GM12878 (cell line): ENCODE measurements around the gene BTBD9. TPM values are rescaled to one million over a fixed set of nuclear protein-coding genes. Genes with fewer than 3 reads are reported as not detected.

Experiments
- ATAC-seq: fragments of 200-7000 bp; cut with Tn5 transposase; 3 replicates; pipeline ENCODE4 v1.9.1; 2020; ENCODE audit warnings: mild to moderate bottlenecking, moderate library complexity
- BruUV-seq: library from RNA; stranded (reverse); fragments of 400-500 nt; replicated peaks from 2 replicates; lab custom pipeline; 2021; lab: Mats Ljungman, UMichigan
- CTCF ChIA-PET: fragments of 300-600 bp; sonication (Branson Sonifier 250); formaldehyde crosslinking; extraction: SDS; loops from one replicate; lab custom pipeline; 2021; ENCODE audit warnings: inconsistent platforms; lab: Yijun Ruan, JAX
- POLR2A ChIA-PET: fragments of 350-600 bp; formaldehyde crosslinking; extraction: SDS; loops from one replicate; lab custom pipeline; 2021; ENCODE audit warnings: inconsistent platforms; lab: Charles Lee
- RAD21 ChIA-PET: fragments of 300-600 bp; sonication (Branson Sonifier 250); formaldehyde crosslinking; loops from one replicate; lab custom pipeline; 2023; ENCODE audit warnings: antibody characterized with exemption; ENCODE audit not compliant: unreplicated experiment; lab: Charles Lee
- SMC1A ChIA-PET: fragments of 300-600 bp; sonication (Branson Sonifier 250); formaldehyde crosslinking; loops from one replicate; lab custom pipeline; 2023; ENCODE audit not compliant: unreplicated experiment, uncharacterized antibody; lab: Charles Lee
- DNase-seq: peaks from one replicate; pipeline ENCODE4 v3.0.0-alpha.2; 2011; ENCODE audit warnings: low read depth, low spot score
- FAIRE-seq: peaks from 3 replicates; lab custom pipeline; 2011; peaks lifted over from hg19 to GRCh38; lab: Jason Lieb, UNC
- H2AFZ ChIP-seq: 2 replicates; pipeline ENCODE4 v1.6.0; 2011; ENCODE audit warnings: low read depth, low read length, control low read depth; ENCODE audit not compliant: control insufficient read depth
- H3K27ac ChIP-seq: 2 replicates; pipeline ENCODE4 v1.5.1; 2011; ENCODE audit warnings: control low read depth; ENCODE audit not compliant: control insufficient read depth, insufficient read depth
- H3K27me3 ChIP-seq, 2 experiments: replicated peaks in 1 of 2; 2 replicates each; pipeline versions ENCODE4 v1.6.0 to v1.6.1; 2011; ENCODE audit warnings: low read length in 1 of 2; ENCODE audit not compliant: control insufficient read depth in 2 of 2, insufficient read depth in 2 of 2
- H3K36me3 ChIP-seq, 2 experiments: 2 replicates each; pipeline ENCODE4 v1.5.1; 2011; ENCODE audit warnings: low read length in 1 of 2; ENCODE audit not compliant: control insufficient read depth in 2 of 2, insufficient read depth in 2 of 2
- H3K4me1 ChIP-seq: 2 replicates; pipeline ENCODE4 v1.6.1; 2011; ENCODE audit warnings: mild to moderate bottlenecking, low read length, moderate library complexity, mixed read lengths; ENCODE audit not compliant: control insufficient read depth, insufficient read depth
- H3K4me2 ChIP-seq: 2 replicates; pipeline ENCODE4 v1.6.0; 2011; ENCODE audit warnings: control low read depth; ENCODE audit not compliant: control insufficient read depth, insufficient read depth
- H3K4me3 ChIP-seq: fragments of 200-600 bp; sonication (generic); 2 replicates; pipeline ENCODE4 v1.5.1; 2016
- H3K79me2 ChIP-seq: 2 replicates; pipeline ENCODE4 v1.6.0; 2011; ENCODE audit warnings: low read length; ENCODE audit not compliant: control insufficient read depth, insufficient read depth
- H3K9ac ChIP-seq: 2 replicates; pipeline ENCODE4 v1.8.0; 2011; ENCODE audit warnings: low read length, control low read depth, mixed read lengths; ENCODE audit not compliant: control insufficient read depth, insufficient read depth
- H3K9me3 ChIP-seq: replicated peaks from 3 replicates; pipeline ENCODE4 v1.5.1; 2011; ENCODE audit warnings: mild to moderate bottlenecking, low read length; ENCODE audit not compliant: control insufficient read depth, insufficient read depth
- H4K20me1 ChIP-seq: 2 replicates; pipeline ENCODE4 v1.6.0; 2011; ENCODE audit not compliant: control insufficient read depth, insufficient read depth
- BCL3 ChIP-seq: IDR thresholded peaks from 2 replicates; pipeline ENCODE4 v1.6.1; 2011; ENCODE audit warnings: borderline replicate concordance, low read depth, mild to moderate bottlenecking, moderate library complexity, low read length; ENCODE audit not compliant: insufficient read depth, poor library complexity, severe bottlenecking
- GABPA ChIP-seq: IDR thresholded peaks from 2 replicates; pipeline ENCODE4 v1.6.1; 2014; ENCODE audit warnings: antibody characterized with exemption, low read depth, mild to moderate bottlenecking, inconsistent platforms
- IRF4 ChIP-seq: IDR thresholded peaks from 2 replicates; pipeline ENCODE4 v1.6.1; 2011; ENCODE audit warnings: low read depth, low read length
- JUND ChIP-seq: IDR thresholded peaks from 2 replicates; pipeline ENCODE4 v1.6.1; 2012; ENCODE audit warnings: low read depth, mild to moderate bottlenecking, low read length, improper control_type of control experiment, moderate library complexity
- KDM1A ChIP-seq: fragments of 200-600 bp; sonication (generic); IDR thresholded peaks from 2 replicates; pipeline ENCODE4 v1.6.1; 2016; ENCODE audit warnings: borderline replicate concordance
- MTA2 ChIP-seq: fragments of 450-650 bp; IDR thresholded peaks from 2 replicates; pipeline ENCODE4 v1.6.1; 2016; ENCODE audit warnings: low read depth, mild to moderate bottlenecking, moderate library complexity
- PAX8 ChIP-seq: fragments of 450-650 bp; IDR thresholded peaks from 2 replicates; pipeline ENCODE4 v1.6.1; 2017; ENCODE audit warnings: mild to moderate bottlenecking, moderate library complexity
- POLR2A ChIP-seq: IDR thresholded peaks from 2 replicates; pipeline ENCODE4 v1.6.1; 2011; ENCODE audit warnings: low read depth, mild to moderate bottlenecking, low read length
- RCOR1 ChIP-seq: conservative IDR thresholded peaks from 2 replicates; pipeline ENCODE4 v1.6.1; 2012; ENCODE audit warnings: low read depth, low read length, improper control_type of control experiment
- REST ChIP-seq: IDR thresholded peaks from 2 replicates; pipeline ENCODE4 v1.6.1; 2012; ENCODE audit warnings: mild to moderate bottlenecking, low read depth, low read length
- SP1 ChIP-seq: IDR thresholded peaks from one replicate; pipeline ENCODE4 v1.6.1; 2011; ENCODE audit warnings: low read depth, low read length
- SREBF1 ChIP-seq: IDR thresholded peaks from 2 replicates; pipeline ENCODE4 v1.6.1; 2012; ENCODE audit warnings: mild to moderate bottlenecking, low read length
- in situ Hi-C: fragments of 300-500 bp; cut with MboI; formaldehyde crosslinking; loops from 9 replicates; pipeline ENCODE4 v1.14.3; 2018; ENCODE audit warnings: mixed read lengths
- intact Hi-C: fragments of 100-400 bp; cut with micrococcal nuclease; formaldehyde crosslinking; loops from one replicate; pipeline ENCODE4 v1.14.2; 2022; ENCODE audit not compliant: unreplicated experiment
- polyA plus RNA-seq, 11 experiments: library from polyadenylated mRNA; depleted of rRNA in 4 of 11; unstranded in 6 of 11; stranded (reverse) in 5 of 11; fragments of >200 nt; fragmentation: Nextera tagmentation in 4 of 11; fragmentation: Illumina TruSeq in 1 of 11; extraction: Ambion mirVana in 4 of 11; extraction: Trizol in 1 of 11; gene quantifications; 1 replicate in 1 of 11; 2 replicates in 10 of 11; pipeline versions ENCODE4 v1.2.1 to v1.2.3, GENCODE V29; 2011 to 2016; ENCODE audit warnings: inconsistent platforms in 2 of 11, missing spikeins in 2 of 11, low read depth in 1 of 11
- total RNA-seq, 4 experiments: library from RNA; depleted of rRNA in 3 of 4; stranded (reverse); fragments of >200 nt in 3 of 4; fragmentation: Illumina TruSeq in 1 of 4; extraction: Trizol in 1 of 4; gene quantifications; 2 replicates each; pipeline versions ENCODE4 v1.2.1 to v1.2.3, GENCODE V29; 2013 to 2021
- TF ChIP-seq, protein P1 (sequence below): IDR thresholded peaks from 2 replicates; pipeline ENCODE4 v1.6.1; 2012; ENCODE audit warnings: improper control_type of control experiment, low read depth, low read length; ENCODE audit not compliant: insufficient replicate concordance

Gene BTBD9
- total and polyA plus RNA-seq, 10 of the 15 experiments (the other 5 are each of a cell fraction or from before 2014, with no cell fraction given): 0.22 to 8.6 (median 4.6) TPM

- TF ChIP-seq REST (no peak), POLR2A (no peak), SP1 (no peak), GABPA (no peak), RCOR1 (no peak), IRF4 (no peak)
Observed at GRCh38 chr6:38370653-38371601, 268.8 kb downstream of the BTBD9 start (continued).

DNA sequence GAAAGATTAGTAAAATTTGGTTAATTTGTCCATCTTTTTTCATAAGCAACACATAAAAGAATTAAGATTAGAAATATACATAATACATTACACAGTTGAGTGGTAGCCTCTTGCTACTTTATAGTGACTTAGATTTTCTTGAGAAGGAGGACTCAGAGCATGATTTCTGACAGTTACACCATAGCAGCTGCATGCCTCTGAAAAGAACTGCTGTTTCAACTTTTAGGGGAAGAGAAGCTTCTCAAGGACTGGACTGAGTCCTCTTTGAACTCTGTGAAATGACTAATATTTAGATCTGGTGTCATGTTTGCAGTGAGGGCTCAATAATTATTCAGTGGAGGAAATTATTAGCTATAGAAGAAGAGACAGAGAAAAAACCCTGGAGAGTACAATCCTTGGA, 272.5 kb downstream of the BTBD9 start:
- Histone ChIP-seq H3K79me2 (no peaks in the 10 kb centered on the region), H3K9ac (no peak overlapping the region), H2AFZ (no peak overlapping the region), H4K20me1 (no peaks in the 10 kb centered on the region), H3K4me3 (no peak overlapping the region), H3K4me2 (no peak overlapping the region), H3K27me3 (no peaks in the 10 kb centered on the region), H3K36me3 (no peaks in the 10 kb centered on the region), H3K27ac (no peak overlapping the region), H3K9me3 (no peaks in the 10 kb centered on the region), H3K4me1 (no peaks in the 10 kb centered on the region)
- no TSS peak for BruUV-seq
- POLR2A ChIA-PET: no interaction called here
- FAIRE-seq (no peak), ATAC-seq (no peak), DNase-seq (no peak)
- RAD21 ChIA-PET: no interaction called here
- intact Hi-C loops (no loop called here), in situ Hi-C loops (no loop called here)
- CTCF ChIA-PET: interaction anchor here (0.7 to 1.2 kb wide), 4 partner anchors 9 to 49 kb away, joined by 3 to 5 read pairs (median 3); no protein-coding TSS in a partner anchor
- SMC1A ChIA-PET: interaction anchor here (1.2 to 1.5 kb wide), 2 partner anchors 15 to 127 kb away, joined by 4 to 5 read pairs; no protein-coding TSS in a partner anchor
- TF ChIP-seq, protein P1, sequence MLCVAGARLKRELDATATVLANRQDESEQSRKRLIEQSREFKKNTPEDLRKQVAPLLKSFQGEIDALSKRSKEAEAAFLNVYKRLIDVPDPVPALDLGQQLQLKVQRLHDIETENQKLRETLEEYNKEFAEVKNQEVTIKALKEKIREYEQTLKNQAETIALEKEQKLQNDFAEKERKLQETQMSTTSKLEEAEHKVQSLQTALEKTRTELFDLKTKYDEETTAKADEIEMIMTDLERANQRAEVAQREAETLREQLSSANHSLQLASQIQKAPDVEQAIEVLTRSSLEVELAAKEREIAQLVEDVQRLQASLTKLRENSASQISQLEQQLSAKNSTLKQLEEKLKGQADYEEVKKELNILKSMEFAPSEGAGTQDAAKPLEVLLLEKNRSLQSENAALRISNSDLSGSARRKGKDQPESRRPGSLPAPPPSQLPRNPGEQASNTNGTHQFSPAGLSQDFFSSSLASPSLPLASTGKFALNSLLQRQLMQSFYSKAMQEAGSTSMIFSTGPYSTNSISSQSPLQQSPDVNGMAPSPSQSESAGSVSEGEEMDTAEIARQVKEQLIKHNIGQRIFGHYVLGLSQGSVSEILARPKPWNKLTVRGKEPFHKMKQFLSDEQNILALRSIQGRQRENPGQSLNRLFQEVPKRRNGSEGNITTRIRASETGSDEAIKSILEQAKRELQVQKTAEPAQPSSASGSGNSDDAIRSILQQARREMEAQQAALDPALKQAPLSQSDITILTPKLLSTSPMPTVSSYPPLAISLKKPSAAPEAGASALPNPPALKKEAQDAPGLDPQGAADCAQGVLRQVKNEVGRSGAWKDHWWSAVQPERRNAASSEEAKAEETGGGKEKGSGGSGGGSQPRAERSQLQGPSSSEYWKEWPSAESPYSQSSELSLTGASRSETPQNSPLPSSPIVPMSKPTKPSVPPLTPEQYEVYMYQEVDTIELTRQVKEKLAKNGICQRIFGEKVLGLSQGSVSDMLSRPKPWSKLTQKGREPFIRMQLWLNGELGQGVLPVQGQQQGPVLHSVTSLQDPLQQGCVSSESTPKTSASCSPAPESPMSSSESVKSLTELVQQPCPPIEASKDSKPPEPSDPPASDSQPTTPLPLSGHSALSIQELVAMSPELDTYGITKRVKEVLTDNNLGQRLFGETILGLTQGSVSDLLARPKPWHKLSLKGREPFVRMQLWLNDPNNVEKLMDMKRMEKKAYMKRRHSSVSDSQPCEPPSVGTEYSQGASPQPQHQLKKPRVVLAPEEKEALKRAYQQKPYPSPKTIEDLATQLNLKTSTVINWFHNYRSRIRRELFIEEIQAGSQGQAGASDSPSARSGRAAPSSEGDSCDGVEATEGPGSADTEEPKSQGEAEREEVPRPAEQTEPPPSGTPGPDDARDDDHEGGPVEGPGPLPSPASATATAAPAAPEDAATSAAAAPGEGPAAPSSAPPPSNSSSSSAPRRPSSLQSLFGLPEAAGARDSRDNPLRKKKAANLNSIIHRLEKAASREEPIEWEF: no peak
- TF ChIP-seq MTA2 (no peak), BCL3 (no peak), SREBF1 (no peak), JUND (no peak), KDM1A (no peak), PAX8 (no peak)
